H1 (cell line): ENCODE data around the gene MICALL2. TPM values are rescaled to one million over a fixed set of nuclear protein-coding genes. Genes with fewer than 3 reads are reported as not detected.
A peak's percentile ranks its signal among the peaks of the same experiment; 100 is the strongest.

Source experiments
- CTCF ChIA-PET: fragments of 300-600 bp; sonication (Branson Sonifier 250); formaldehyde crosslinking; loops from one replicate; lab custom pipeline; 2021; ENCODE audit not compliant: partially characterized antibody; lab: Charles Lee
- POLR2A ChIA-PET: fragments of 300-600 bp; sonication (Branson Sonifier 250); formaldehyde crosslinking; loops from one replicate; lab custom pipeline; 2021; ENCODE audit warnings: inconsistent platforms; ENCODE audit not compliant: partially characterized antibody; lab: Charles Lee
- DNase-seq, 2 experiments: peaks; one replicate each; pipeline versions ENCODE4 v3.0.0 to v3.0.0-alpha.2; 2010 to 2022; ENCODE audit warnings: low spot score in 2 of 2, low read depth in 1 of 2, mixed read lengths in 1 of 2
- FAIRE-seq: peaks from 2 replicates; lab custom pipeline; 2011; peaks lifted over from hg19 to GRCh38; lab: Jason Lieb, UNC
- H2AFZ ChIP-seq: 2 replicates; pipeline ENCODE4 v1.8.1; 2012; ENCODE audit warnings: low read length, inconsistent platforms
- H2AK5ac ChIP-seq: 2 replicates; pipeline ENCODE4 v1.6.1; 2013; ENCODE audit warnings: low read depth, low read length
- H2BK120ac ChIP-seq: replicated peaks from 2 replicates; pipeline ENCODE3; 2013; ENCODE audit warnings: low read depth, low read length, inconsistent platforms
- H2BK12ac ChIP-seq: 2 replicates; pipeline ENCODE4 v1.6.1; 2013; ENCODE audit warnings: low read depth, low read length
- H2BK15ac ChIP-seq: 2 replicates; pipeline ENCODE4 v1.6.1; 2013; ENCODE audit warnings: low read length
- H2BK20ac ChIP-seq: 2 replicates; pipeline ENCODE4 v1.6.1; 2013; ENCODE audit warnings: low read length
- H2BK5ac ChIP-seq: 2 replicates; pipeline ENCODE4 v1.6.1; 2013; ENCODE audit warnings: low read depth, low read length
- H3K14ac ChIP-seq: 2 replicates; pipeline ENCODE4 v1.6.1; 2013; ENCODE audit warnings: inconsistent platforms; ENCODE audit not compliant: insufficient read length
- H3K18ac ChIP-seq: 2 replicates; pipeline ENCODE4 v1.6.1; 2013; ENCODE audit warnings: low read length; ENCODE audit errors: extremely low read depth
- H3K23ac ChIP-seq: 2 replicates; pipeline ENCODE4 v1.6.1; 2013; ENCODE audit warnings: inconsistent platforms; ENCODE audit not compliant: insufficient read length
- H3K23me2 ChIP-seq: 2 replicates; pipeline ENCODE4 v1.6.1; 2013; ENCODE audit warnings: low read depth, low read length
- H3K27ac ChIP-seq: 2 replicates; pipeline ENCODE4 v1.6.1; 2011; ENCODE audit warnings: low read depth, low read length, inconsistent platforms
- H3K27me3 ChIP-seq, 4 experiments: replicated peaks in 1 of 4; 1 replicate in 1 of 4; 2 replicates in 3 of 4; pipeline versions ENCODE4 v1.6.1 to v1.8.1; 2011 to 2013; ENCODE audit warnings: low read length in 3 of 4, mild to moderate bottlenecking in 3 of 4, inconsistent platforms in 2 of 4, mixed read lengths in 2 of 4, moderate library complexity in 1 of 4; ENCODE audit not compliant: control insufficient read depth in 3 of 4, insufficient read depth in 3 of 4; ENCODE audit errors: extremely low read depth in 1 of 4
- H3K36me3 ChIP-seq, 4 experiments: 2 replicates each; pipeline versions ENCODE4 v1.6.1 to v1.8.1; 2011 to 2013; ENCODE audit warnings: mild to moderate bottlenecking in 4 of 4, low read length in 3 of 4, moderate library complexity in 2 of 4, control low read depth in 1 of 4, inconsistent platforms in 1 of 4; ENCODE audit not compliant: insufficient read depth in 4 of 4, control insufficient read depth in 2 of 4
- H3K4ac ChIP-seq: replicated peaks from 2 replicates; pipeline ENCODE3; 2013; ENCODE audit warnings: low read length, low read depth, mixed read lengths, inconsistent platforms; ENCODE audit not compliant: insufficient read length
- H3K4me1 ChIP-seq, 4 experiments: replicated peaks in 1 of 4; 1 replicate in 1 of 4; 2 replicates in 3 of 4; pipeline versions ENCODE4 v1.6.1 to v1.8.1; 2011 to 2013; ENCODE audit warnings: low read length in 3 of 4, inconsistent platforms in 2 of 4, mixed read lengths in 1 of 4; ENCODE audit not compliant: insufficient read depth in 4 of 4, control insufficient read depth in 3 of 4
- H3K4me2 ChIP-seq, 2 experiments: 2 replicates each; pipeline versions ENCODE4 v1.6.1 to v1.8.1; 2011 to 2013; ENCODE audit warnings: low read depth in 2 of 2, low read length in 2 of 2, control low read depth in 1 of 2, inconsistent platforms in 1 of 2, mild to moderate bottlenecking in 1 of 2; ENCODE audit not compliant: insufficient read depth in 1 of 2
- H3K4me3 ChIP-seq, 4 experiments: fragments of 200-600, 300-600 bp in 1 of 4; sonication (generic), shearing (Covaris generic), sonication (Bioruptor Twin) in 1 of 4; 2 replicates each; pipeline versions ENCODE4 v1.5.1 to v1.8.1; 2011 to 2016; ENCODE audit warnings: low read length in 4 of 4, low read depth in 3 of 4, control low read depth in 2 of 4, inconsistent platforms in 2 of 4, mild to moderate bottlenecking in 2 of 4, mixed read lengths in 1 of 4, moderate library complexity in 1 of 4; ENCODE audit not compliant: insufficient read depth in 2 of 4; ENCODE audit errors: extremely low read depth in 1 of 4
- H3K56ac ChIP-seq: replicated peaks from 2 replicates; pipeline ENCODE3; 2013; ENCODE audit warnings: low read depth, mild to moderate bottlenecking, mixed read lengths, low read length, inconsistent platforms; ENCODE audit not compliant: insufficient read length
- H3K79me1 ChIP-seq: 2 replicates; pipeline ENCODE4 v1.6.1; 2013; ENCODE audit warnings: low read depth, low read length, control low read depth
- H3K79me2 ChIP-seq, 2 experiments: 2 replicates each; pipeline versions ENCODE4 v1.6.1 to v1.8.1; 2012 to 2013; ENCODE audit warnings: low read length in 2 of 2, mild to moderate bottlenecking in 2 of 2, inconsistent platforms in 1 of 2; ENCODE audit not compliant: insufficient read depth in 2 of 2, control insufficient read depth in 1 of 2
- H3K9ac ChIP-seq, 4 experiments: replicated peaks in 1 of 4; 1 replicate in 1 of 4; 2 replicates in 3 of 4; pipeline versions ENCODE4 v1.6.1 to v1.8.1; 2011 to 2013; ENCODE audit warnings: low read depth in 3 of 4, low read length in 3 of 4, control low read depth in 2 of 4, mild to moderate bottlenecking in 2 of 4, moderate library complexity in 2 of 4, inconsistent platforms in 1 of 4; ENCODE audit errors: extremely low read depth in 1 of 4
- H3K9me3 ChIP-seq, 2 experiments: 2 replicates each; pipeline versions ENCODE4 v1.6.1 to v1.8.1; 2012 to 2013; ENCODE audit warnings: mild to moderate bottlenecking in 2 of 2, moderate library complexity in 2 of 2, control low read depth in 1 of 2, inconsistent platforms in 1 of 2, low read depth in 1 of 2, low read length in 1 of 2, mixed read lengths in 1 of 2; ENCODE audit not compliant: insufficient read depth in 2 of 2
- H4K20me1 ChIP-seq, 2 experiments: replicated peaks in 1 of 2; 2 replicates each; pipeline versions ENCODE3 to v1.8.1; 2011 to 2013; ENCODE audit warnings: inconsistent platforms in 2 of 2, low read length in 2 of 2, mild to moderate bottlenecking in 1 of 2; ENCODE audit not compliant: insufficient read depth in 2 of 2, control insufficient read depth in 1 of 2
- H4K5ac ChIP-seq: 2 replicates; pipeline ENCODE4 v1.6.1; 2013; ENCODE audit warnings: low read length, low read depth, mixed read lengths, inconsistent platforms; ENCODE audit not compliant: insufficient read length
- H4K8ac ChIP-seq: 2 replicates; pipeline ENCODE4 v1.8.0; 2013; ENCODE audit warnings: mild to moderate bottlenecking, moderate library complexity, low read length, inconsistent platforms; ENCODE audit not compliant: insufficient read depth; ENCODE audit errors: extremely low read depth
- H4K91ac ChIP-seq: replicated peaks from 2 replicates; pipeline ENCODE3; 2013; ENCODE audit warnings: low read length, mixed read lengths, inconsistent platforms; ENCODE audit not compliant: insufficient read length
- POLR2AphosphoS5 ChIP-seq: IDR thresholded peaks from 2 replicates; pipeline ENCODE4 v1.6.1; 2011; ENCODE audit warnings: low read depth, low read length
- RAD21 ChIP-seq, 2 experiments: IDR thresholded peaks in 1 of 2; conservative IDR thresholded peaks in 1 of 2; 2 replicates each; pipeline ENCODE4 v1.6.1; 2011; ENCODE audit warnings: low read depth in 2 of 2, low read length in 2 of 2, improper control_type of control experiment in 1 of 2, inconsistent platforms in 1 of 2, mild to moderate bottlenecking in 1 of 2, moderate library complexity in 1 of 2
- WGBS, 2 experiments: shearing (Covaris generic) in 1 of 2; methylation state at CpG; one replicate each; pipeline versions ENCODE4 v1.1.6 to v1.1.7; 2013 to 2015; ENCODE audit warnings: low lambda C conversion rate in 2 of 2, mixed read lengths in 2 of 2, inconsistent platforms in 1 of 2, low coverage in 1 of 2, missing lambda C conversion rate in 1 of 2; ENCODE audit not compliant: insufficient replicate concordance in 2 of 2, insufficient coverage in 1 of 2, insufficient read length in 1 of 2; ENCODE audit errors: extremely low coverage in 1 of 2, missing lambda C conversion rate in 1 of 2; 5-methylcytosine and 5-hydroxymethylcytosine counted together
- polyA plus RNA-seq, 7 experiments: library from polyadenylated mRNA; depleted of rRNA in 3 of 7; stranded (reverse) in 5 of 7; unstranded in 2 of 7; fragments of >200 nt in 5 of 7; fragments of 200-250 nt in 2 of 7; gene quantifications; 1 replicate in 5 of 7; 2 replicates in 1 of 7; 4 replicates in 1 of 7; pipeline versions ENCODE4 v1.2.1 to v1.2.3, GENCODE V29; 2011 to 2013; ENCODE audit warnings: missing spikeins in 2 of 7, mixed read lengths in 2 of 7
- total RNA-seq: library from RNA; stranded (reverse); fragmentation: NEBNext Ultra II Directional; extraction: Animal tissue kit (Norgen Biotek cat#: 25700); gene quantifications from 2 replicates; pipeline ENCODE4 v1.2.1, GENCODE V29; 2021
- TF ChIP-seq, protein P1 (sequence below), 3 experiments: IDR thresholded peaks; 1 replicate in 2 of 3; 2 replicates in 1 of 3; pipeline versions ENCODE4 v1.5.1 to v1.6.1; 2011; ENCODE audit warnings: low read length in 3 of 3, mild to moderate bottlenecking in 3 of 3, inconsistent platforms in 2 of 3, low read depth in 1 of 3, moderate library complexity in 1 of 3; ENCODE audit not compliant: insufficient read depth in 1 of 3; ENCODE audit errors: control extremely low read depth in 1 of 3

The MICALL2 gene
- total and polyA plus RNA-seq, 2 of the 8 experiments (the other 6 are each of a cell fraction or from before 2014, with no cell fraction given) = 5.3 to 8.5 TPM

GRCh38 chr7:1419688-1420087 lies 39.6 kb downstream of the MICALL2 start:
- Histone ChIP-seq H2BK5ac (no peak overlapping the region), H3K18ac (peak overlapping the region; percentile 1; the same call in 1 of the 2 replicates), H2BK15ac (0 out of 2 replicates have a peak overlapping the region, but pooled peaks have one; percentile 88), H4K5ac (no peak overlapping the region), H3K14ac (no peak overlapping the region), H3K27me3 (no peaks in the 10 kb centered on the region), H4K91ac (no peak overlapping the region), H3K4me1 (peaks cover 0 to 6% (median 2%) of the 10 kb centered on the region in 4 experiments; a peak in 4 of 7 replicates), H3K4me2 (no peak overlapping the region), H3K9ac (no peak overlapping the region), H3K9me3 (no peaks in the 10 kb centered on the region)
- WGBS, 2 experiments = 79% methylated on average over 7 of the region's 7 CpGs; no CpG with 5 or more reads in 1 of the 2 experiments
- ChIA-PET CTCF (interaction anchor here (0.5 to 2.9 kb wide), 15 partner anchors 10 to 790 kb away, joined by 3 to 14 read pairs (median 3); no protein-coding TSS in a partner anchor), POLR2A (interaction anchor here (0.9 to 1.2 kb wide), 3 partner anchors 9 to 37 kb away, joined by 3 read pairs; no protein-coding TSS in a partner anchor)
- TF ChIP-seq RAD21 (IDR thresholded peaks at IDR 0.05 in 1 of 2, conservative IDR thresholded peaks at IDR 0.05 in 1 of 2; ENCODE audit: low read depth in 2 of 2, low read length in 2 of 2) (peak in 1 of 2 experiments; percentile 49; a peak in 2 of 4 replicates), POLR2AphosphoS5 (no peak)
- TF ChIP-seq, protein P1, sequence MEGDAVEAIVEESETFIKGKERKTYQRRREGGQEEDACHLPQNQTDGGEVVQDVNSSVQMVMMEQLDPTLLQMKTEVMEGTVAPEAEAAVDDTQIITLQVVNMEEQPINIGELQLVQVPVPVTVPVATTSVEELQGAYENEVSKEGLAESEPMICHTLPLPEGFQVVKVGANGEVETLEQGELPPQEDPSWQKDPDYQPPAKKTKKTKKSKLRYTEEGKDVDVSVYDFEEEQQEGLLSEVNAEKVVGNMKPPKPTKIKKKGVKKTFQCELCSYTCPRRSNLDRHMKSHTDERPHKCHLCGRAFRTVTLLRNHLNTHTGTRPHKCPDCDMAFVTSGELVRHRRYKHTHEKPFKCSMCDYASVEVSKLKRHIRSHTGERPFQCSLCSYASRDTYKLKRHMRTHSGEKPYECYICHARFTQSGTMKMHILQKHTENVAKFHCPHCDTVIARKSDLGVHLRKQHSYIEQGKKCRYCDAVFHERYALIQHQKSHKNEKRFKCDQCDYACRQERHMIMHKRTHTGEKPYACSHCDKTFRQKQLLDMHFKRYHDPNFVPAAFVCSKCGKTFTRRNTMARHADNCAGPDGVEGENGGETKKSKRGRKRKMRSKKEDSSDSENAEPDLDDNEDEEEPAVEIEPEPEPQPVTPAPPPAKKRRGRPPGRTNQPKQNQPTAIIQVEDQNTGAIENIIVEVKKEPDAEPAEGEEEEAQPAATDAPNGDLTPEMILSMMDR (IDR thresholded peaks at IDR 0.05; ENCODE audit: control extremely low read depth in 1 of 3, insufficient read depth in 1 of 3, low read depth in 1 of 3, low read length in 3 of 3) = peak in 2 of 3 experiments; percentile 45 to 57; a peak in 3 of 4 replicates
- TF ChIP-seq, all 59 proteins: peak for 2
- no peak overlapping the region for H3K4ac ChIP-seq
- no peak overlapping the region for H2BK20ac ChIP-seq
- H3K56ac ChIP-seq = no peak overlapping the region
- H2AK5ac ChIP-seq = no peak overlapping the region
- H4K8ac ChIP-seq = peak overlapping the region; percentile 81; the same call in 1 of the 2 replicates
- H3K27ac ChIP-seq = no peak overlapping the region
- H3K23me2 ChIP-seq = peaks cover 14% of the 10 kb centered on the region; the same call in 1 of the 2 replicates
- no peak overlapping the region for H3K4me3 ChIP-seq
- no peaks in the 10 kb centered on the region for H3K36me3 ChIP-seq
- 0 out of 2 replicates have a peak overlapping the region, but pooled peaks have one; percentile 17 for H2BK12ac ChIP-seq
- H4K20me1 ChIP-seq = peaks cover 0 to 8% of the 10 kb centered on the region in 2 experiments
- no peak overlapping the region for H3K23ac ChIP-seq
- no peaks in the 10 kb centered on the region for H3K79me1 ChIP-seq
- no peak overlapping the region for H2BK120ac ChIP-seq
- no peak for FAIRE-seq
- peak overlapping the region; percentile 92; the same call in 1 of the 2 replicates for H2AFZ ChIP-seq
- no peaks in the 10 kb centered on the region for H3K79me2 ChIP-seq
- DNase-seq = no peak
